ENCODE data around the gene SERPINB13.

- no peak for TF ChIP-seq YY1 (IDR thresholded peaks at IDR 0.05; ENCODE audit: insufficient read depth, insufficient read length)
- TF ChIP-seq ZNF274 (IDR thresholded peaks at IDR 0.05; ENCODE audit: low read depth, low read length): no peak
- TF ChIP-seq SUZ12 (IDR thresholded peaks at IDR 0.05; ENCODE audit: extremely low read depth, insufficient read depth, insufficient read length): no peak
Measured at GRCh38 chr18:63567825-63568224, 19.3 kb upstream of the SERPINB13 start.
